GM21786 (cell line): ENCODE measurements around the gene HCST.
"Not testable (repeated sequence)": the region's sequence is repeated elsewhere in the genome, so short reads cannot be mapped to it uniquely, and the experiment has no call there.

Source experiments
- ATAC-seq: cut with Tn5 transposase; IDR thresholded peaks from one replicate; pipeline ENCODE4 v1.9.1; 2021; ENCODE audit not compliant: unreplicated experiment

HCST gene

DNA sequence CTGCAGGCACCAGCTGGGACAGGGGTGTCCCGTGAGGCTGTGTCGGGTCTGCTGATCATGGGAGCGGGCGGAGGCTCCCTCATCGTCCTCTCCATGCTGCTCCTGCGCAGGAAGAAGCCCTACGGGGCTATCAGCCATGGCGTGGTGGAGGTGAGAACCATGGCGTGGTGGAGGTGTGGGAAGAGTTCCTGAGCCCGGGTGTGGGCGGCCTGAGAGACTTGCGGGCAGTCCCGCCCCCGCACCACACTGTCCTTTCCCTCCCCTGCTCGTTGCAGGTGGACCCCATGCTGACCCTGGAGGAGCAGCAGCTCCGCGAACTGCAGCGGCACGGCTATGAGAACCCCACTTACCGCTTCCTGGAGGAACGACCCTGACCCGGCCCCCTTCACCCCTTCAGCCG, 23.3 kb upstream of the HCST start:
- no peak for ATAC-seq

DNA sequence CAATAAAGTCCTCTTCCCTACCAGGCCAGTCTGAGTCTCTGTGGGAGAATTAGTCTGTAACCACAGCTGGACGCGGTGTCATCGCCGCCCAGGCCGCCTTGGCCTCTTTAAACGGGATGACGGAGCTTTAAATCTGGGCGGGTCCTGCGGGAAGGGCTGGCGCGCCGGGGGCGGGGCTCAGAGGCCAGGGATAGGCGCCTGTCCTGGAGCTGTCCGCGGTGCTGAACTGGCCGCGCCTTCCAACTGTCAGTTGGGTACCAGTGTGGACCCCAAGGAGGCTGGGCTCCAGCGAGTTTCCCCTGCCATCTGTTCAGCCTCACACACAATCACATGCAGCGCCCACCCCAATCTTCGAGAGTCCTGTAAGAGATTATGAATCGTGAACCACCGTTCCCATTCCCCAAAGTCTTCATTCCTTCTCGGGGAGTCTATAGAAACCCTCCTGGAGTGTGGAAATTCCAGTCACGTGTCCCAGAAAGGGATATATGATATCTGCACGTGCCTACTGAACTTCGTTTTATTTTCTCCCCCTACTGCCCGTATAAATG, 22.5 kb upstream of the HCST start:
- ATAC-seq = no peak

DNA sequence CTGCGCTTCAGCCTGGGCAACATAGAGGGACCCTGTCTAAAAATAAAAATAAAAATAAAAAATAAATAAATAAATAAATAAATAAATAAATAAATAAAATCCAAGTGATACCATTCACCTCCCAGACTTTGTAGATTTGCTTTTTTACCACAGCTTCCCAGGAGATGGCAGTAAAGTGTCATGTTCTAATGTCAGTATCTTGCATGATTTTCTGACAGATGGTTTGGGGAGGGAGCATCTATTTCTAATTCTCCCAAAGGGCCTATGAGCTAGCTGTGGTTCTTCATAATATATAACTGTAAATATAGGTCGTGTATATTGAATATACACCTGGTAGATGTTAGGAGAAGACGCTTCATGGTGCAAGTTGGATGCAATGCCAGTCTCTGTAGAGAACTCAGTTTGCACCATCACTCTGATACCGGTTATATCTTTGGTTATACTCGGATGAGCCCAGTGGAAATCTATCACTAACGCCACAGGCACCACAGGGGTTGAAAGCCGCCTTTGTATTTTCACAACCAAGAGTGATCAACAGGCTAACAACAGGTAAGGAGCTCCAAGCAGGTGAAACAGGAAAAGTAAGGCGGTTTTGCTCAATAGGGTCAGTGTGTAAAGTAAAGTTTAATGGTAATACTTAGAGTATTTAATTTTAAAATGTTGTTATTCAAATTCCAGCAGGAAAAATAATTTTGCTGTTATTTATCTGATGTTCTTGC, 20.1 kb upstream of the HCST start:
- ATAC-seq = no peak

DNA sequence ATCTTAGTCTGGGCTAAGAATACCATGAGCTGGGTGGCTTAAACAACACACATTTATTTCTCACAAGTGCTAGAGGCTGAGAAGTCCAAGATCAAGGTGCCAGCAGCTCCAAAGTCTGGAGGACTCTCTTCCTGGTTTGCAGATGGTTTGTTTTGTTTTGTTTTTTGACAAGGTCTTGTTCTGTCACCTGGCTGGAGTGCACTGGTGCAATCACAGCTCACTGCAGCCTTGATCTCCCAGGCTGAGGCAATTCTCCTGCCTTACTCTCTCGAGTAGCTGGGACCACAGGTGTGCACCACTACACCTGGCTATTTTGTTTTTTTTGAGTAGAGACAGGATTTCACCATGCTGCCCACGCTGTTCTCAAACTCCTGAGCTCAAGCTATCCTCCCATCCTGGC, 18.4 kb upstream of the HCST start:
- no peak for ATAC-seq

DNA sequence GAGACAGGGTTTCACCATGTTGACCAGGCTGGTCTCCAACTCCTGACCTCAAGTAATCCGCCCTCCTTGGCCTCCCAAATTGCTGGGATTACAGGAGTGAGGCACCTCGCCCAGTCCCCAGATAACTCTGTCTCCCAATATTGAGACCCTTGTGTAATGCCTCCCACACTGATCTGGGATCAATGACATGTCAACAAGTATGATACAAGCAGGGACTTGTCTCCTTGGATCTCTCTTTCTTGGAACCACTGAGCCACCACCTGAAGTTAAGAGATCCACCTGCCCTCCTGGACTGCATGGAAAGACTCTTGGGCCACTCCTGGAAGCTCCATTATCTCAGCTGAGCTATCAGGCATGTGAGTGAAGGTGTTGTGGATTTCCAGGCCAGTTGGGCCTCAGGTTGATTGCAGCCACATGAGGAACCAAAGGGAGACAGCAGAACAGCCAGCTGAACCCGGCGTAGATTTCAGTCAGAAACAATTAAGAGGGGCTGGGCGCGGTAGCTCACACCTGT, 17.0 kb upstream of the HCST start:
- ATAC-seq = no peak

DNA sequence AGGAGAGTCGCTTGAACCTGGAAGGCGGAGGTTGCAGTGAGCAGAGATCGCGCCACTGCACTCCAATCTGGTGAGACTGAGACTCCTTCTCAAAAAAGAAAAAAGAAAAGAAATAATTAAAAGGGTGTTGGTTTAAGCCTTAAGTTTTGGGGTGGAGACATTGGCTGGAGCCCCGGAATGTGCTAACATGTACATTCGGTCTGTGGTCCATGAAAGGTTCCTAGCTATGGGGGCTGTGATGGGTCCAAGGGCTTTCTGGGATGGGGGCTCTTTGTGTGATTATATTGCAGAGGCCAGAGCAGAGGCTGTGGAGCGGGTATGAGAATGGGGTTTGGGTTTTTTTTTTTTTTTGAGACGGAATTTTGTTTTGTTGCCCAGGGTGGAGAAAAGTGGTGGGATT, 16.4 kb upstream of the HCST start:
- ATAC-seq = no peak

DNA sequence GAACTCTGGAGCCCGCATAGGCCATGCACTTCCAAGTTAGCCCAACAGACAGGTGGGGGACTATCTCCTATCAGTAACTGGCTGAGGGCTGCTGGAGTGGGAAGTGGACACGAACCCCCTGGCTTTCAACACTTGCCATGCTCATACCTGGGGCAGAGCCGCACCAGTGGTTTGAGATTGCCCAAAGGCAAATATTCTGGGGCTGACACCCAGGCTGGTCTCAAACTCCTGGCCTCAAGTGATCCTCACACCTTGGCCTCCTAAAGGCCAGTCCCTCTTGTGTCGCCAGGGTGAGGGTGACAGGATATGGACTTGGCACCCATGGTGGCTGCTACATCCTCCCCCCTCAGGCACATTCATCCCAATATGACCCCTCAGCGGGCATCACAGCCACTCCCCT, 15.1 kb upstream of the HCST start:
- no peak for ATAC-seq

DNA sequence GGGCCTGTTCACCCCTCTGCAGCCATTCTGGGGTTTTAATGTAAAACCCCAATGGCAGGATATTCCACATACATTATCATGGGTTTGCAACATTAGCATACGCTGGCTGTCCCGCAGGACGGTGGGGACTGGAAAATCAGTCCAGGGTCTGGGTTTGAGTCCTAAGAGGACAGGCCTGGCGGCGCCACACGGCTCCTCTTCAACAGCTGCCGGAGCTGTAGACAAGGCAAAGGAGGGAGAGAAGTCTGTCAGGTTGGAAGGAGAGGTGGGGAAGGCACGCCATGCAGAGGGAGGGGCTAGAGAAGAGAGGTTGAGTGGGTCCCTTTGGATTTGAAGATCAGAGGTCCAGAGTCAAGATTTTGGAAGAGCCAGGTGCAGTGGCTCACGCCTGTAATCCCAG, 13.9 kb upstream of the HCST start:
- ATAC-seq = no peak

DNA sequence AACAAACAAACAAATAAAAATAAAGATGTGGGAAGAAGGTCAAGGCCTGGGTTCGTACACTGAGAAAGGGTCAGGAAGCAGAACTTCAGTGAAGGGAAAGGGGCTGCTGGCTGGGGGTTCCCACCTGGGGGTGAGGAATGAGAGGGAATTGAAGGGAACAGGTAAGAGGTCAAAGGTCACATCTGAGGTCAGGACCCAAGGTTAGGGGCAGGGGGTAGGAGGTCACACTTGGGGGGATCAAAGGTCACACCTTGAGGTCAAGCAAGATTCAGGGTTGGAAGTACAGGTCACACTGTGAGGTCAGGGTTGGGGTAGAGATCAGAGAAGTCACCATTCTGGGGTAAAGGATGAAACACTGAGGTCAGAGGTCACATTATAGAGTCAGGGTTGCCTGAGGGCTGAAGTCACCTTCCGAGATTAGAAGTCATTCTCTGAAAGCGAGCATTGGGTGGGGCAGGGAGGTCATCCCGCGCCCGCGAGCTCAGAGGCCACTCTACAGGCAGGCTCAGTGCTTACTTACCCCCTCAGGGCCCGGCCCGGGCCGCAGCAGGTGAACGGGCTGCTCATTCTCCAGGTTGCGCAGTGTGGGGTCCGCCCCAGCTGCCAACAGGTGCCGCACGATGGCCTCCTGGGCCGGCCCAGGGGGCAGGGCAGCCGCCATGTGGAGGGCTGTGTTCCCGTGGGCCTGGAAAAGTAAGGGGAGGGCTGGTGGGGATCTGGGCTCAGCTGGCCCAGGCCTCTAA, 12.8 kb upstream of the HCST start:
- no peak for ATAC-seq

DNA sequence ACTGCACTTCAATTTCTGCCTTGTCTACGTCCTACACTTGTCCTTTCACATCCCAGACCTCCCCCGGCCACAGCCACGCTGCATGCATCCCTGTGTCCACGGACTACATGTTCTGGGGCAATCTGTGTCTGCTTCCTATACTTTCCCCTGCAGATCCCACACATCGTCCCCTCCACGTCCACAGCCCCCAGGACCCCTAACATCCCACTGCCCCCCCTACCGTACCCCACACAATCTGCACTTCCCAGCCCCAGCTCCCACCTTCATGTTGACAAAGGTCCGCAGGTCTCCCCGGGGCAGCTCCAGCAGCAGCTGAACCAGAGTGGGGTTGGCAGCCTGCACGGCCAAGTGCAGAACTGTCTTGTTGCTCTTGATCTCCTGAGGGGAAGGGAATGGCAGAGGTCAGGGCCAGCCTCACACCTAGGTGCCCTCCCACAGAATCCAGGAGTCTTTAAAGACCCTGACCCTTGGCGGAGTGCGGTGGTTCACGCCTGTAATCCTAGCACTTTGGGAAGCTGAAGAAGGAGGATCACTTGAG, 12.1 kb upstream of the HCST start:
- ATAC-seq = no peak

DNA sequence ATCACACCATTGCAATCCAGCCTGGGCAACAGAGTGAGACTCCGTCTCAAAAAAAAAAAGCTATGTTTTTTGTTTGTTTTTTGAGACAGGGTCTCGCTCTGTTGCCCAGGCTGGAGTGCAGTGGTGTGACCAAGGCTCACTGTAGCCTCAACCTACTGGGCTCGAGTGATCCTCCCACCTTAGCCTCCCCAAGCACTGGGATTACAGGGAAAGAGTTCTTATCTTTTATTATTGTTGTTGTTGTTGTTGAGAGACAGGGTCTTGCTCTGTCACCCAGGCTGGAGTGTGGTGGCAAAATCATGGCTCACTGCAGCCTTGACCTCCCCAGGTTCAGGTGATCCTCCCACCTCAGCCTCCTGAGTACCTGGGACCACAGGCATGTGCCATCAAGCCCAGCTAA, 10.5 kb upstream of the HCST start:
- ATAC-seq = not testable (repeated sequence)

DNA sequence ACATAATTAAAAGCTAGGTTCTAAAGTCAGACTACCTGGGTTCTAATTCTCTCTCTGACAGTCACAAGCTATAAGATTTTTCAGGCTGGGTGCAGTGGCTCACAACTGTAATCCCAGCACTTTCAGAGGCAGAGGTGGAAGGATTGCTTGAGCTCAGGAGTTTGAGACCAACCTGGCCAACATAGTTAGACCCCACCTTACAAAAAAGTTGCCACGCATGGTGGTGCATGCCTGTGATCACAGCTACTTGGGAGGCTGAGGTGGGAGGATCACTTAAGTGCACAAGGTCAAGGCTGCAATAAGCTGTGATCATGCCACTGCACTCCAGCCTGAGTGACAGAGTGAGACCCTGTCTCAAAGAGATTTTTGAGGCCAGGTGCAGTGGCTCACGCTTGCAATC, 8.0 kb upstream of the HCST start:
- no peak for ATAC-seq

DNA sequence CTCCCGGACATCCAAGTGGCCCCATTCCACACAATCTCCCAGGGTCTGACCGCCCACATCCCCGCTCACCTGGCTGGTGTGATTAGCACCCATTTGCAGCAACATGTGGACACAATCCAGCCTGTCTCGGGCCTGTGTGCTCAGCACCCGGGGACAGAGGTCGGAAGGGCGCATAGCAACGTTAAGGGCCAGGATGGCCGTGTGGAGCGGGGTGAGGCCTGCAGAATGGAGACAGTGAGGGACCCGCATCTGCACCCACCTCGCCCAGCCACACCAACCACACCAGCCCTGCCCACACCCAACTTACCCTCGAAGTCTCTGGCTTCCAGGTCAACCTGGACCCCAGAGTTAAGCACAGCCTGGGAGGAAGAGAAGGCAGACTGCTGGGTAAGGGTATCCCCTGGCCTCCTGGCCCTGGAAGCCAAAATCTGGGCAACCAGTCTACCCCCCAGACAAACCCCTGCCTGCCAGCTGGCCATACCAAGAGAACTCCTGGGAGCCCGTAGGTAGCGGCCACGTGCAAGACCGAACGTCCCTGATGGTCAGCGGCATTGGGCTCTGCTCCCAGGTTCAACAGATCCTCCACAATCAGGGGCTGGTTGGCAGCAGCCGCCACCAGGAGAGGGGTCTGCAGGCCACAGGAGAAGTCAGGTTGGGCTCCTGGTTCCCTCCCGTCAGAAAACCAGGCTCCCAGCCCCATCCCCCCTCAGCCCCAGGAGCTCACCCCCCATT, 6.3 kb upstream of the HCST start:
- no peak for ATAC-seq

DNA sequence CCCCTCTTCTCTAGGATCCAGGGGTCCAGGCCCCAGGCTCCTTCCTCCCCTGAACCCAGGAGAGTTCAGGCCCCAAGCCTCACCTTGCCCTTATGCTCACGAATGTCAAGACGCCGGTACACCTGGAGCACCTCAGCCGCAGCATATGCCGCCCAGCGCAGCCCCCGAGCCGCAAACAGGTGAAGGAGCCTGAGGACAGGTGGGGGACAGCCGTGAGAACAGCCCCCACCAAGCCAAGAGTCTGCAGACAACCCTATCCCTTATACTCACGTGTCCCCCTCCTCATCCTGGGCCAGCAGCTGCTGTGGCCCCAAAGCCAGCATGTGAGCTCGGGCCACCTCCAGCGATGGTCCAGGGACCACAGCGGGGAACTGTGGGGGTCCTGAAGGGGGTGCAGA, 5.7 kb upstream of the HCST start:
- ATAC-seq = no peak

DNA sequence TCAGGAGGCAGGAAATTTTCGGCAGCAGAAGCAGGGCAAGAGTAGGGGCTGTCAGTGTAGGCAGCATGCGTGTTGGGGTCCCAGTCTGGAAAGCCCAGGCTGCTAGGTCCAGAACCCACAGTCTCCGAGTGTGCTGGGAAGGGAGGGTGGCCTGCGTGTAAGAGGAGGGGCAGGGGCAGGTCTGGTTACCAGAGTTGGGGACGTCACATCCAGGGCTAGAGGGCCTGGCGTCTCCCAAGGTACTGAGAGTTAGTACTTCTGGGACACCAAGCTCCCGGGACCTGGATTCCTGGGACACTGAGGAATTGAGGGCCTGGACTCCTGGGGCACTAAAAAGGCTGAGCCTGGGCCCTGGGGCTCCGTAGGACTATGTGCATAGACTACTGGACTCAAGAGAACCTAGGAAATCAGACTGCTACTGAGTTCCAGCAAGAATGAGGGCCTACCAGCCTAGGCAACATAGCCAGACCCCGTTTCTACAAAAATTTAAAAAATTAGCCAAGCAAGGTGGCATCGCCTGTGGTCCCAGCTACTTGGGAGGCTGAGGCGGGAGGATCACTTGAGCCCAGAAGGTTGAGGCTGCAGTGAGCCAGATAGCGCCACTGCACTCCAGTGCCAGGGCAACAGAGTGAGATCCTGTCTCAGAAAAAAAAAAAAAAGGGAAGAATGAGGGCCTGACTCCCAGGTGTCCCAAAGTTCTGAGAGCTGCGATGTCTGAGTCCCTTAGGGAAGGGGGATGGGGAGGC, 4.5 kb upstream of the HCST start:
- ATAC-seq = no peak

DNA sequence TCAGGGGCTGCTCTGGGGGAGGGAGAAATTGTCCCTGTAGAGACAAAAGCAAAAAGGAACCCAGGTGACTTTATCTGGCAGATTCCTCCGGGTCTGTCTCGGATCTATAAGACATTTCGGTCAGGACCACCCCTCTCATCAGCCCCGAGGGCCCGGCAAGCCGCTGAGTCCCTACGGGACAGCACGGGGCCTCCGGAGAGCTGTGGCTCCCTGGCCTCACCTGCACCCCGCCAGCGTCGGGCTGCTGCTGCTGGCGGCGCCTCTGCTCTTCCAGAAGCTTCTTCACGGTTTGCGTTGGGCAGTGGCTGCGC, 3.9 kb upstream of the HCST start:
- no peak for ATAC-seq

DNA sequence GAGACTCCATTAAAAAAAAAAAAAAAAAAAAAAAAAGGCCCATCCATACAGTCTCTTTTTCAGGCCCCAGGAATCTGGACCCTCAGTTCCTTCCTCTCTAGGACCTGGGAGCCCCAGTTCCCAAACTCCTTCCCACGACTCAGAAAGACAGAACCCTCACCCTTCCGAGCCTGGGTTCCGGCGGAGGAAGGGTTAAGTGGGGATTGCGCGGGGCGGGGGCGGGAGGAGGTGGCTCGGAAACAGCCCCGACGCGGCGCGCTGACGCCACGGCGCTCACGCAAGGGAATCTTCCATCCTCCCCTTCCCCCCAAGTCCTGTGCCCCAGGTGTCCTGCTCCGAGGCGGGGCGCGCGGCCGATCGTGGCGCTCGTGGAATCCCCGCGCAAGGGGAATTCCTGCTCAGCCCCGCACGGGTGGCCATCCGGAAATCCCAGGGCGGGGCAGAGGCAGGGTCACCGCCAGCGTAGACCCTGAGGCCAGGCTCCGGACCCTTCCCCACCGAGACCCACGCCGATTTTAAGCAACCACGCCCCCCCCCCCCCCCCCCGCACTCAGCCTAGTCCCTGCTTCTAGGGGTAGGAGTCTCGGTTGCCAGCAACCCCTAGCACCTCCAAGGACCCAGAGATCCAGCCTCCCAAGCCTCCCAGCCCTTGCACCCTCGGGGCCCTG, 2.6 kb upstream of the HCST start:
- no peak for ATAC-seq

DNA sequence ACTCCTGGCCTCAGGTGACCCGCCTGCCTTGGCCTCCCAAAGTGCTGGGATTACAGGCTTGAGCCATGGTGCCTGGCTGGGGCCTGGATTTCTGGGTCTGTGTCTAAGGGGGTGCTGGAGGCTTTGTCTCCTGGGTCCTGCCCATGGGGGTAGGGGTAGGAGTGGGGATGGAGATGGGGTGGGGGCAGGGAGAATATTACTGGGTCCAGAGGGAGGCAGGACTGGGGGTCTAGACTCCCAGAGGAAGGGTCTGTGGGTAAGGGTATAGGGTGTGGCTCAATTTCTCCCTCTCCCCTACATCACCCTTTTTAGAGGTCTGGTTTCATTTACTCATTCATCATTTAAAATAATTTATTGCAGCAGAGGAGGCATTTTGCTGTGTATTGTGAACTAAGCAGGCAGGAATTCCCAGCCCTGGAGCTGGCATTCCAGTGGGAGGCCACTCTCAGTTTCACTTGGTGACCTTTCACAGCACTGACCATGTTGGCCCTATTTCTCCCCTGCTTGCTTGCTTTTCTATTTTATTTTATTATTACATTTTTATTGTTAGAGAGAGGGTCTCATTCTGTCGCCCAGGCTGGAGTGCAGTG, 1.2 kb upstream of the HCST start:
- ATAC-seq = no peak

DNA sequence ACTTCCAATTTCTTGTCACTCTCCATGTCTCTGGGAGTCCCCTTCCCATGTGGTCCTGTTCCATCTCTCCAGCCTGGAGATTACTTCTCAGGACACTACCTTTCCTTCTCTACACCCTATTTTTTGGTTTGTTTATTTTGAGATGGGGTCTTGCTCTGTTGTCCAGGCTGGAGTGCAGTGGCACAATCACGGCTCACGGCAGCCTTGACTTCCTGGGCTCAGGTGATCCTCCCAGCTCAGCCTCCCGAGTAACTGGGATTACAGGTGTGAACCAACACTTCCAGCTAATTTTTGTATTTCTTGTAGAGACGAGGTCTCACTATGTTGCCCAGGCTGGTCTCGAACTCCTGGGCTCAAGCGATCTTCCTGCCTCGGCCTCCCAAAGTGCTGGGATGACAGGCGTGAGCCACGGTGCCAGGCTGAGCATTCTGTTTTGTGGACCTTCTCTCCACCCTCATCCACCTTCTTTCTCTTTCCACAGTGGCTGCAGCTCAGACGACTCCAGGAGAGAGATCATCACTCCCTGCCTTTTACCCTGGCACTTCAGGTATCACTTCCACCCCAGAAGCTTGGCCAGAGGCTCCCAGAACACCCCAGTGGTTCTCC, 644 bp downstream of the HCST start:
- ATAC-seq = no peak
